CD4-positive, alpha-beta T cell treated with Interleukin-4 for 4 hours (primary cell): ENCODE results near the gene PKMYT1.
"Not testable (repeated sequence)": the region's sequence is repeated elsewhere in the genome, so short reads cannot be mapped to it uniquely, and the experiment has no call there.

Experiments used
- DNase-seq: peaks from one replicate; pipeline ENCODE4 v3.0.0-alpha.2; 2020

Gene PKMYT1

DNA sequence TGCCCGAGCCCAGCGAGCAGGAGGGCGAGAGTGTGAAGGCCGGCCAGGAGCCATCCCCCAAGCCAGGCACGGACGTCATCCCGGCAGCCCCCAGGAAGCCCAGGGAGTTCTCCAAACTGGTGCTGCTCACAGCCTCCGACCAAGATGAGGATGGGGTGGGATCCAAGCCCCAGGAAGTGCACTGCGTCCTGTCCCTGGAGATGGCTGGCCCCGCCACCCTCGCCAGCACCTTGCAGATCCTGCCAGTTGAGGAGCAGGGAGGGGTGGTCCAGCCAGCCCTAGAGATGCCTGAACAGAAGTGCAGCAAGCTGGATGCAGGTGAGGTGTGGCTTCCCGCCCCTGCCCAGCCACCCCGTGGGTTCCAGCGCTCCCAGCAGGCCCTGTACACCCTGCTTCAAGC is 50.6 kb downstream of the PKMYT1 start:
- DNase-seq, result no peak

DNA sequence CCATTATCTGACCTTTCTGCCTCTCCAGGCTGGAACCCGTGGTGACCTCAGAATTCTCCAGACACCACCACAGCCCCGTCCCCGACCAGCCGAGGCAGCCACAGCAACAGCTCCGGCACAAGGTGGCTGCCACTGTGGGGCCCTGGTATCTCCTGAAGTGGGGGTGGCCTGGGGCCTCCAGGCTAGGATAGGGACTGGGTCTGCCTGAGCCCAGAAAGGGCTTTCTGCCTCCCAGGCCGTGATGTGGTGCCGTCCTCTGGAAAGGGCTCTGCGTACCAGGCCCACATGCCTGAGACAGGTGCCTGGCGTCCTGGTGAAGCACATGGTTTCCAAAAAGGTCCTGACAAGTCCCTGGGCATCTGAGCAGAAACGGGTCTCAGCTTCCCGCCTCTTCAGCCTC is 51.5 kb downstream of the PKMYT1 start:
- no peak for DNase-seq

DNA sequence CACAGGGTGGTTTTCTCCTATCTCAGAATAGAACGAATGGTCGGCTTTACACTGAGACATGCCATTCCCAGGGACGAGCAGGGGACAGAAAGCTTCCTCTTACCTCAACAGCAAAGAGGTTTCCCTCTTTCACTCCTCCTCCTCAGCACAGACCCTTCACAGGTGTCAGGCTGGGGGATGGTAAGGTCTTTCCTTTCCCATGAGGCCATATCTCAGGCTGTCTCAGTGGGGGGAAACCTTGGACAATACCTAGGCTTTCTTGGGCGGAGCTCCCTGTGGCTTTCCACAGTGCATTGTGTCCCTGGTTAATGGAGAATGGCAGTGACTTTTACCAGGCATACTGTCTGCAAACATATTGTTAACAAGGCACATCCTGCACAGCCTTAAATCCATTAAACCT is 52.1 kb downstream of the PKMYT1 start:
- not testable (repeated sequence) for DNase-seq

DNA sequence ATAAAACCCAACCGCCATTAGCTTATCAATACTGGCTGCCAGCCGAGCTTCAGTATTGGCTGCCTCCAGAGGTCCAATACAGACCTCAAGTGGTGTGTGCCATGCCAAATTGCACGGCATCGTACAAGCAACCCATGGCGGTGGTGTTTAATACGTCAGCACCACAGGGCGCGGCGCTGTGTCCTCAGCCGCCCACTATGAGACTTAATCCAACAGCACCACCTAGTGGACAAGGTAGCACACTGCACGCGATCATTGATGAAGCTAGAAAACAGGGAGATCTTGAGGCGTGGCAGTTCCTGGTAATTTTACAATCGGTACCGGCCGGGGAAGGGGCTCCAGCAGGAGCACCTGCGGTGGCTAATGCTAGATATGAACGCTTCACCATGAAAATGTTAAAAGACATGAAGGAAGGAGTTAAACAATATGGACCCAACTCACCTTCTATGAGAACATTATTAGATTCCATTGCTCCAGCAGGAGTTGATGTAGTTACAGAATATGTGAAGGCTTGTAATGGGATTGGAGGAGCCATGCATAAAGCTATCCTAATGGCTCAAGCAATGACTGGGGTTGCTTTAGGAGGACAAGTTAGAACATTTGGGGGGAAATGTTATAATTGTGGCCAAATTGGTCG is 53.1 kb downstream of the PKMYT1 start:
- peak; percentile 88 for DNase-seq

DNA sequence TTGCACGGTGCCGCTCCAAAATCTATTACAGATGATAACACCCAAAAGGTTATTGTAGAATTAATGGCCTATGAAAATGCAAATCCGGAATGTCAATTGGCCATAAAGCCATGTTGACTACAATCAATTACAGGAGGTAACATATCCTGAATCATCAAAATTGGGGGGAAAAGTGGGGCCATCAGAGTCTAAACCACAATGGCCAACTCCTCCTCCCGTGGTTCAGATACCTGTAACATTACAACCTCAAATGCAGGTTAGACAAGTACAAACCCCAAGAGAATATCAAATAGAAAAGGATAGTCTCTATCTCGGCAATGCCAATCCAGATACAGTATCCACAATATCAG is 53.6 kb downstream of the PKMYT1 start:
- DNase-seq, result no peak

DNA sequence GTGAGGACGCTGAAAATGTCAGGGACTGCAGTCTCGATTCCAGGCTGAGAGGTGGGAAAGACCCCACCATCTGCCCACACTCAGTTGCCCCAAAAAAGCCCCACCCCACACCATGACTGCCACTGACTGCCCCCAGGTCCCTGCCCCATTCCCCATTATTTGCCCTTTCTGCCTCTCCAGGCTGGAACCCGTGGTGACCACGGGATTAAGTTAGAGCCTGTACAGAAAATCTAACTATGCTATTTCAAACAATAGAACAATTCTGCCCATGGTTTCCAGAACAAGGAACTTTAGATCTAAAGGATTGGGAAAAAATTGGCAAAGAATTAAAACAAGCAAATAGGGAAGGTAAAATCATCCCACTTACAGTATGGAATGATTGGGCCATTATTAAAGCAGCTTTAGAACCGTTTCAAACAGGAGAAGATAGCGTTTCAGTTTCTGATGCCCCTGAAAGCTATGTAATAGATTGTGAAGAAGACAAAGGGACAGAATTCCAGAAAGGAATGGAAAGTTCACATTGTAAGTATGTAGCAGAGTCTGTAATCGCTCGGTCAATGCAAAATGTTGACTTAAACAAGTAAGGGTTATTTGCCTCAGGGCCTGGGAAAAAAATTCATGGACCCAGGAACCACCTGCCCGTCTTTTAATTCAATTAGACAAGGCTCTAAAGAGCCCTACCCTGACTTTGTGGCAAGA is 54.1 kb downstream of the PKMYT1 start:
- no peak for DNase-seq

DNA sequence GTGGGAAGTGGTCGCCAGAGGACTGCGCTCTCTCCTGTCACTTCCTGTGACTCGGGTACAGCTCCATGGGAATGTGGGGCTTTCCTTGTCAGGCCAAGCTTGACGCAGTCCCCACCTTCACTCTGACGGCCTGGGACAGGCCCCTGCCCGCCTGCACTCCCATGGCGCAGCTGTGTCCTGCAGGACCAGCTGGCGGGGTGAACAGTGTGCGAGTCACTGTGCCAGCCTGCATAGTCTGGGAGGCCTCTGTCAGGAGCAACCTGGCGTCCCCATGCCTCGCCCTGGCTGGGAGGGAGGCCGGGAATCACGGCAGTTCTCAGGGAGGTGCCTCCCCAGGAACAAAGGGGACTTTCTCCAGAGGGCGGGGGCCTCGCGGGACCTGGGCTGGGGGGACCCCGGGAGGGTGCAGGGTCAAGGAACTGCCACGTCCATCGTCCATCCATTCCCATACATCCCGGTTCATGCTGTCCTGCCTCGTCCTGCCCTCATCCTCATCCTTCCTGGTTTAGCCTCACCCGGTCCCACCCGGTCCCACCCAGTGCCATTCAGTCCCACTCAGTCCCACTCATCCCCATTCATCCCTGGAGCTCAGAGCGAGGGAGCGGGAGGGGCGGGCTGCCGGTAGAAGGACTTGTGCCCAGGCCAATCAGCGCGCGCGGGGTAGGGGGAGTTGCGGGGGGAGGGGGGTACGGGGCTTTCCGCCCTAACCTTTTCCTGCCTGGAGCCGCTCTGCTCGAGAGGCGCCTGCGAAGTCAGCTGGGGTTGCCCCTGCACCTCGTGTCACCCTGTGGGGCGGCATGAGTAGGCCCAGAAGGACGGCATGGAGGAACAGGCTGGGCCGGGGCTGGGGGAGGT is 55.1 kb downstream of the PKMYT1 start:
- no peak for DNase-seq

DNA sequence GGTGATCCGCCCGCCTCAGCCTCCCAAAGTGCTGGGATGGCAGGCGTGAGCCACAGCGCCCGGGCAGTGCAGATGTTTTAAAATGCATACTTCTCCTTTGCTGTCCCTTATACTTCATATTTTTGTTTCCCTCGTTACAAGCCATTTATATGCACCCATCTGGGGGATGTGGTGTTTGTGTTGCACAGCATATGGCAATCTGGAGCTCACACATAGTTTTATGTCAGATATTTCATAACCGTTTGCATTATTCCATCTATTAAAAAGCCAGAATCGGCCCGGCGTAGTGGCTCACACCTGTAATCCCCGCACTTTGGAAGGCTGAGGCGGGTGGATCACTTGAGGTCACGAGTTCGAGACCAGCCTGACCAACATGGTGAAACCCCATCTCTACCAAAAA is 56.8 kb downstream of the PKMYT1 start:
- DNase-seq, result no peak
